NCI-H526 (cell line): Measurements from ENCODE around the gene KRTCAP2.

Experiments
- DNase-seq, 2 experiments: peaks; one replicate each; lab custom pipeline; 2025; lab: John Stamatoyannopoulos, UW

Gene KRTCAP2

DNA sequence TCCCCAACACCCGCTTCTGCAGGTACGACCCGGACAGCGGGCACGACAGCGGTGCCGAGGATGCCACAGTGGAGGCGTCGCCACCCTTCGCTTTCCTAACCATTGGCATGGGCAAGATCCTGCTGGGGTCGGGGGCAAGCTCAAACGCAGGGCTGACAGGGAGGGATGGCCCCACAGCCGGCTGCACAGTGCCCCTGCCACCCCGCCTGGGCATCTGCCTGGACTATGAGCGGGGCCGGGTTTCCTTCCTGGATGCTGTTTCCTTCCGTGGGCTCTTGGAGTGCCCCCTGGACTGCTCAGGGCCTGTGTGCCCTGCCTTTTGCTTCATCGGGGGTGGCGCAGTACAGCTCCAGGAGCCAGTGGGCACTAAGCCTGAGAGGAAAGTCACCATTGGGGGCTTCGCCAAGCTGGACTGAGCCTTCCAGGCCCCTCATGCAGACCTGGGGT, 10.7 kb upstream of the KRTCAP2 start:
- DNase-seq: no peak

DNA sequence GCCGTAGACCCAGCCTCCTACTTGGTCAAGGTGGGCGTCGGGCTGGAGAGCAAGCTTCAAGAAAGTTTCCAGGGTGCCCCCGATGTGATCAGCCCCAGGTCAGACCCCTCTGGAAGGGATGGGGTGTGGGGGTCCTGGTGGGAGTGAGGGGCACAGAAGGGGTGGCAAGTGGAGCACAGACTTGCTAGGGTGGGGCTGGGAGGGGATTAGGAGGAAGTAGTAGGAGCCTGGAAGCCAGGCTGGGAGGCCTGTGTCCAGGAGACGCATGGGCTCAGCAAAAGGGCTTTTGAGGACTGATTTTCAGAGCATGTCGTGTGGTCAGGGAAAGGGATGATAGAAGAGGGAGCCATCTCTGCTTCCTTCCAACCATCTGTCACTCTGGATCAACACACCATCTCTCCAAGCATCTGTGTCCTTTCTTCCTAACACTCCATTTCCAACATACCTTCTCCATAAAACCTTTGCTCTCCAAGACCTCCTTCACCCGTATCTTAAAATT, 9.0 kb upstream of the KRTCAP2 start:
- no peak for DNase-seq

DNA sequence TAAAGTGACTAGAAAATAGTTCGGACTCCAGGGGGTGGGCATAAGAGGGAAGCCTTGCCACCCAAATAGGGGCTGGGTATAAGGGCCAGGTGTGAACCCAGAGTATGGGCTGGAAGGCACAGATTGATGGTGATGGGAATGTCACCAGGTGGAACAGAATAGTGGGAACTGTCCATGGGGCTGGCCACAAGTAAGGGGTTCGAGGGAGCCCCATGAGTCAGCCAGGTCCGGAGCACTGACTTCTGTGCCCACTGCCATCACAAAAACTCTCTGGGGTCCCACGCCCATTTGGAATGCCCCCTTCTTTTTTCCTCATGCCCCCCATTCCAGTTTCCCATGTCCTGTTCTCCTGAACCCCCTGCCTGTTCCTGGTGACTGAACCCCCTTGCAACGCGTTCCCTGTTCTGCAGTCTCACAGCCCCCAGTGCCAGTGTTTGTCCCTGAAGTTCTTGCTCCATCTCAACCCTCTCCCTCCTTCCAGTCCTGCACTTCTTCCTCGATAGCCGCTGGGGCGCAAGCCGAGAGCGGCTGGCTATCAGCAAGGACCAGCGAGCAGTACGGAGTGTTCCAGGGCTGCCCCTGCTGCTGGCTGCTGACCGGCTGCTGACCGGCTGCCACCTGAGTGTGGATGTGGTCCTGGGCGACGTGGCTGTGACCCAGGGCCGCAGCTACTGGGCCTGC, 8.4 kb upstream of the KRTCAP2 start:
- no peak for DNase-seq

DNA sequence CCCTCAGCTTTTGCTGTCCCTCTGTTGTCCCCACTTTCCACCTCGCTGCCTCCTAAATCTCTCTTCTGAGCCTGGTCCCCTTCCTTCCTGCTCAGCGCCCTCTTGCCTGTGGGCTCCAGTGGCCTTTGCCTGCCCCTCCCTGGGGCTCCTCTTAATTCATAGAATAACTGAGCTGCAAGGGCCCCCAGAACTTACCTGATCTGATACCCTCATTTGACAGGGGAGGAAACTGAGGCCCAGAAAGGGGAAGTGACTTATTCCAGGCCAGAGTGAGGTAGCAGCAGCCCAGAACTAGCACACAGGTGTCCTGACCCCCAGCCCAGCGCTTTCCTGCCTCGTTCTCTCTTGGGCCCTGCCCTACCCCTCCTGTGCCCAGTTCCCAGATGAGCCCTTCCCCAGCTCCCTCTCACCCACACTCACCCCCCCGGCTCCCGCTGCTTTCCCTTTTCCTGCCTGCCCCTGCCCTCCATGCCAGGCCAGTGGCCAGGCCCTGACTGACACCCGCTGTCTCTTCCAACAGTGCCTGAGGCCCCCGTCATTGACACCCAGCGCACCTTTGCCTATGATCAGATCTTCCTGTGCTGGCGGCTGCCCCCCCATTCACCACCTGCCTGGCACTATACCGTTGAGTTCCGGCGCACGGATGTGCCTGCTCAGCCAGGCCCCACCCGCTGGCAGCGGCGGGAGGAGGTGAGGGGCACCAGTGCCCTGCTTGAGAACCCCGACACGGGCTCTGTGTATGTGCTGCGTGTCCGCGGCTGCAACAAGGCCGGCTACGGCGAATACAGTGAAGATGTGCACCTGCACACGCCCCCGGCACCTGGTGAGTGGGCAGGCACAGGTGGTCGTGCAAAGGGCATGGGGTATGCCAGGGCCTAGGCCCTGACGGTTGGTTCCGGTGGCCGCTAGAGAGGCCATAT, 6.3 kb upstream of the KRTCAP2 start:
- DNase-seq: no peak

DNA sequence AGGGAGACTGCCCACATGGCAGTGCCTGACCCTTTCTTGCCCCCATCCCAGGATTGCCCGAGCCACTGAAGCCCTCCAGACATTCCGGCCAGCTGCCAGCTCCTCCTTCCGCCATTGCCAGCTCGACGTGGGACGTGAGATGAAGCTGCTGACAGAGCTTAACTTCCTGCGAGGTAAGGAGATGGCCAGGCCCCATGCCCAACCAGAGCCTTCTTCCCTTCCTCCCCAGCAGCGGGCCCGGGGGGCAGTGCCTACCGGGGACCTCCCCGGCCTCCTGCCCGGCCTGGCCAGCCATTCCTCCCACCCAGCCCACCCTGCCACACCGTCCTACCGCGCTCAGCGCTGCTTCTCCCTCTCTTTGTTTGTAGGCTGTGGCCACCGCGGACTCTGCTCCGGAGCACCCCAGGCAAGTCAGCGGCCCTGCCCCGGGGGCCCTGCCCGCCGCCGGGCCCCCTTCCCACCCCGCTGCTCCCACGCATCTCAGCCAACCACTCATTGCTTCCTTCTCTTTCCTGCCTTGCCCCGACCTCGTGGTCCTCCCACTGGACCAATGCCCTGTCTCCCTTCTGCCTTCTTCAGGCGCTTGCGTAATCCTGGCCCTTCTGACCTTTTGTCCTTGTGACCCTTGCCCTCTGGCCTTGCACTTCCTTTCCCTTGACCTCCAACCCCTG, 5.5 kb upstream of the KRTCAP2 start:
- DNase-seq: no peak

DNA sequence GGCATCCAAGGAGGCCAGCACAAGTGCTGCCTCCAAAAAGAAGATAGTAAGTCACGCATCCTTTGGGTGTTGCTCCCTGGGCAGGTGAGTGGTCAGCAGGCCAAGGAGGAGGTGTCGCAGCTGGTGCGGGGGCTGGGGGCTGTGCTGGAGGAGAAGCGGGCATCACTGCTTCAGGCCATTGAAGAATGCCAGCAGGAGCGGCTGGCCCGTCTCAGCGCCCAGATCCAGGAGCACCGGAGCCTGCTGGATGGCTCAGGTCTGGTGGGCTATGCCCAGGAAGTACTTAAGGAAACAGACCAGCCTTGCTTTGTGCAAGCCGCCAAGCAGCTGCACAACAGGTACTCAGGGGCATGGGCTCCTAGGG, 4.8 kb upstream of the KRTCAP2 start:
- no peak for DNase-seq

DNA sequence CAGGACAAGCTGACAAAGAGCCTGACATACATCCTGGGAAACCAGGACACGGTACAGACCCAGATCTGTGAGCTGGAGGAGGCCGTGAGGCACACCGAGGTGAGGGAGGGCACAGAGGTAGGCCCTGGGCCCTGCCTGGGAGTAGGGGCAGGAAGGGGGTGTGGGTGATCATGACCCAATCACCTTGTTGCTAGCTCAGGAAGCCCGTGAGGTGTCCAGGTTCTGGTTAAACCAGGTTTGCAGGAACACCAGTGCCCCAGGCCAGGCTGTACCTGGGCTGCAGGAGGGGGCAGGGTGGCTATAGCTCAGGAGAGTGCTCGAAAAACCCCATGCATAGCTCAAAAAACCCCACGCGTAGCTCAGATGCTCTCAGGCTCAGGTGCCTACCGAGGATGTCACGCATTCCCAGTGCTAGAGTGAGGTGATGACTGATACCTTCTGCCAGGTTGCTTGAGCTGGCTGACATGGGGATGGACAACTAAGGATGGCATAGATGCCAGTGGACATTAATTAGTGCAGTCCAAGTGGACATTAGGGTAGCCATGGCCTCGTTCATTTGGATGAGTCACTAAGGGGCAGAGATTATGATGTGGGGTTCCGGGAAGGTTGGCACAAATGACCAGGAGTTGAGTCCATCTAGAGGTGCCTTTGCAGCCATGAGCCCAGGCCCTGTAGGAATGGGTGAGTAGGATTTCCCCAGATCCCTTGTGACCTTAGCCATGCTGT, 4.3 kb upstream of the KRTCAP2 start:
- DNase-seq: no peak

DNA sequence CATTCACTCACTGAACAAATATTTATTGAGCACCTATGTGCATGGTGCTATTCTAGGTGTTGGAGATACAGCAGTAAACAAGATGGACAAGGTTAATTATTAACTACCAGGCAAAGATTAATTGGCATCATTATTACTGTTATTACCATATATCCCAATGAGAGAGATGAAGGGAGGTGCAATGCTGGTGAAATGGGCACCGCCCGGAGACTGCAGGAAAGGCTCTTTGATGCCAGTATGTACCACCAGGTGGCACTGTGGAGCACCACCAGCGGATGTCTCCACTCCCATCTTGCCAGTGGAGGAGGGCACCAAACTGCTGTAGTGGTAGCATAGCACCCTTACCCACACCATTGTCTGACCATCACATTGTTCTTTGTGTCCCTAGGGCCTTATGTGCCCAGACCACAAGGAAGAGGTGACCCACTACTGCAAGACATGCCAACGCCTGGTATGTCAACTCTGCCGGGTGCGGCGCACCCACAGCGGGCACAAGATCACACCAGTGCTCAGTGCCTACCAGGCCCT, 3.5 kb upstream of the KRTCAP2 start:
- peak; percentile 88 to 95 for DNase-seq

DNA sequence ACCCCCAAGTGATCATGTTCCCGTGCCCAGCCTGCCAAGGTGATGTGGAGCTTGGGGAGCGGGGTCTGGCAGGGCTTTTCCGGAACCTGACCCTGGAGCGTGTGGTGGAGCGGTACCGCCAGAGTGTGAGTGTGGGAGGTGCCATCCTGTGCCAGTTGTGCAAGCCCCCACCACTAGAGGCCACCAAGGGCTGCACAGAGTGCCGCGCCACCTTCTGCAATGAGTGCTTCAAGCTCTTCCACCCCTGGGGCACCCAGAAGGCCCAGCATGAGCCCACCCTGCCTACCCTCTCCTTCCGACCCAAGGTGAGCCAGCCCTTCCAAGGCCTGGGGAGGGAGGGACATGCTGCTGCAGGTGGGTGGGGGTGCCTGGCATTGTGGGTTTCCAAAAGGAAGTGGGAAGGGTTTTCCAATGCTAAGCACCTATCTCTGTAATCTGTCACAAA, 2.8 kb upstream of the KRTCAP2 start:
- DNase-seq: peak; percentile 69 to 77

DNA sequence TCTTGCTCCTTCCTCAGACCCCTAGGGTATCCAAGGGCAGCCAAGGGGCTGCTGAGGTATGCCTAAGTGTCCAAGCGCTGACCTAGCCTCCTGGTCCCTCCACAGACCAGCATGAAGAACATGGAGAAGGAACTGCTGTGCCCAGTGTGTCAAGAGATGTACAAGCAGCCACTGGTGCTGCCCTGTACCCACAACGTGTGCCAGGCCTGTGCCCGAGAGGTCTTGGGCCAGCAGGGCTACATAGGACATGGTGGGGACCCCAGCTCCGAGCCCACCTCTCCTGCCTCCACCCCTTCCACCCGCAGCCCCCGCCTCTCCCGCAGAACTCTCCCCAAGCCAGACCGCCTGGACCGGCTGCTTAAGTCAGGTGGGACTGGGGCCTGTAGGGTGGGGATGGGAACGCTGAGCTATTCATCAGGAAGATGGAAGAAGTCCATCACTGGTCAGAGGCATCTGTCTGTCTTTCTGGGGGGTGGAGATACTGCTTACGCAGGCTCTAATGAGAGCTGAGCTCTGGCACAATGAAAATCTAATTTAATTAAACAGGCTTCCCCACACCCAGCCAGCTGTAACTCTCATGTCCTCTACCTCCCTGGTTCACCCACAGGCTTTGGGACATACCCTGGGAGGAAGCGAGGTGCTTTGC, 2.3 kb upstream of the KRTCAP2 start:
- DNase-seq: no peak

DNA sequence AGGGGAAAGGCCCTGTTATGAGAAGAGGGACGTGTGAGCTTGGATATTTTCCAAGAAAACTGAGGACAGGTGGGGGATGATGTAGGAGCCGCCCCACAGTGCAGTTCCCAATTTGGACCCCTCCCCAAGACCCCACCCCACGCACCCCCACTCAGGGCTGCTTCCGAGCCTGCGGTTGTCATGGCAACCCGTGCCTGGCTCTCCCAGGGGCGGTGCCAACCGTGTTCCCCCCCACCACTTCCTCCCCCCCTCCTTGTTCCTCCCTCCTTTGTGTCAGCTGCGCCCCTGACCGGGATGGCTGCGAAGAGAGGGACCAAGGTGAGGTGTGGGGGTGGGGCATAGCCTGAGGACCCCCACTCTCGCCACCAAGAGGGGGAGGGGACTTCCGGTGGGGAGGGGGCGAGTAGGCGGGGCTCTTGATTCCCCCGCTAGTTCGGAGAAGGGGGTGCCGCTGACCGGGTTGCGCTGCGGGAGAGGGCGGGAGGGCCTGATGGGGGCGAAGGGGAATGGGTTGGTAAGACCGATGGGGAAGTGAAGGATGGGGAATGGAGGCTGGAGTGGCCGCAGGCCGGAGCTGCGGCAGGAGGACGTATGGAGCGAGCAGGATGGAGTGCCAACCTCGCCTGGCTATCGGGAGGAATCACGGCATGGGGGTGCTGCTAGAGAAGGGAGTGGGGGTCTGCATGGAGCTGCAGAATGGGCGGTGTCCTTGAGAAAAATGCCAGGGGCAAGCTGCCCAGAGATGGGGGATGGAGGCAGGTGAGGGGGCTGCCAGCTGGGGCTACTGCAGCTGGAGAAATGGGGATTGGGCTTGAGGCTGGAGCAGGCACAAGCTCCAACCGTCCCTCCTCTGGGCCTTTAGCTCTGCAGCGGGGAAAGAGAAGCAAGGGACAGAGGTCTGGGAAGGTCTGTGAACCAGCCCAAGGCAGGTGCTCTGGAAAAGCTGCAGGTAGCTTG, 1.5 kb upstream of the KRTCAP2 start:
- peak in 1 of 2 experiments; percentile 93 for DNase-seq

DNA sequence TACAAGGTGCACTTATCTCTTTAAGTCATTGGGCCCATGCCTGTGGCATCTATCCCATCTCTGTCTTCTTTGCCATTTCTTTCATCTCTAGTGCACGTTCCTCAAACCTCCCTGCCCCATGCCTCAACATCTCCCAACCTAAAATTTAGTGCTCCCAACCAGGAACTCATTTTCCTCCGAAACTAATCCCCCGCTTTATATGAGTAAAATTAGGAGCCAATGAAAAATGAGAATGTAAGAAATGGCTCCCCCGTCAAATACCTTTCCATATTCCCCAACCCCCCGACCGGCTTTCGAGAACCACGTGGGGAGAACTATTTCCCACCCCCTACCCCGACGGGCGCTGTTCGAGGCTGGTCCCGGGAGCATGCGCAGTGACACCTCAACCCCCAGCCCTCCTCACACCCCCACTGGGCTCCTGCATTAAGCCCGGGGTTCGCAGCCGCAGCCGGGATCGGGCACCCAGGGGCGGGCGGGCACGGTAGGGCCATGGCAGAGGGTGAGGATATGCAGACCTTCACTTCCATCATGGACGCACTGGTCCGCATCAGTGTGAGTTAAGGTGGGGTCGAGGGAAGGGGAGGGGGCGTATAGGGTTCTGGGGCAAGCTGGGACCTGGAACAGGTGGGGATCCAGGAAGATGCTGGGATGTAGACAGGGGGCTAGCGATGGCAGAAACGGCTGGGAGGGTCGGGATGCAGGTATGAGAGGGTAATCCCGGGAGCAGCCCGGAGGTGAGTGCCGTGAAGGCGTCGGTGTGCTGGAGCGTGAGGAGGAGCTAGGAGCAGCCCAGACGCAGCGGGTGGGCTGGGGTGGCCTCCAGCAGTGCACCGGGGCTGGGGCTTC, 597 bp upstream of the KRTCAP2 start, which contains the start of gene TRIM46:
TSS of gene TRIM46 (plus strand) at position 372 of the 846 bp plus-strand sequence. CDS start at position 490, 118 bp downstream.
- peak; percentile 84 to 93 for DNase-seq

DNA sequence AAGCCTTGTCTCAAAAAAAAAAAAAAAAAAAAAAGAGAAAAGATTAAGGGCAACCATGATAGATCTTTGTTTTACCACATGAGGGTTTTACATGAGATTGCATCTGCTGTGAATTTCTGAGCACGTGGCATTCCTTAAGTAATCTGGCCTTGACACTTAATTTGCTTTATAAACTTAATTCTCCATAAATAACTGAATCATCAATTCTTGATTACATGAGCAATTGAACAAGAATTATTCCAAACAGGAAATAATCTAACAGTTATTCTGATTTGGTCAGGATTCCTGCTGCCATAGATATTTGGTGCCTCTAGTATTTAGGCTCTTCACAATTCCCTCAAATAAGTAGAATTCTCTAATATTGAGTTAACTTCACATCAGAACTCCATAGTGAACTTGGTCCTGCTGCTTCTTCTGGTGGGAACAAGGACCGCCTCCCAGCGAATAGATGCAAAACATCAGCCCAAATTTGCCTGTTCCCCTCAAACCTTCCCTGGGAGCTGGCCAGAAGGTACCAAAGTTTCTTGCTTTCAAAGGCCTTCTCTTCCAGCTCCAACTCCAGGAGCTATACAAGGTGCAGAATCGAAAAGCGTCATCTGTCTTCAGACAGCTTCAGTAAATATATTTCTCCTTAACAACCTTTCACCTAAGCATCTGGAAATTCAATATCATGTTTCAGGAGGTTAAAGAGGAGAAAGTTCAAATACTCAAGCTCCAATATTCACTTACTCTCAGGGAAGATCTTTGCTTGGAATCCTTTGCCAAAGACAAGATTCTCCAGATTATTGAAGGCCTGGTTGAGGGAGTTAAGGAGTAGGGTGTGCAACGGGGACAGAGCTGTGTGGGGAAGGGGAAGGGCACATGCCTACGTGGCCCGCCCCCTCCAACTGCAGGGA, 1.0 kb downstream of the KRTCAP2 start:
- DNase-seq: no peak

DNA sequence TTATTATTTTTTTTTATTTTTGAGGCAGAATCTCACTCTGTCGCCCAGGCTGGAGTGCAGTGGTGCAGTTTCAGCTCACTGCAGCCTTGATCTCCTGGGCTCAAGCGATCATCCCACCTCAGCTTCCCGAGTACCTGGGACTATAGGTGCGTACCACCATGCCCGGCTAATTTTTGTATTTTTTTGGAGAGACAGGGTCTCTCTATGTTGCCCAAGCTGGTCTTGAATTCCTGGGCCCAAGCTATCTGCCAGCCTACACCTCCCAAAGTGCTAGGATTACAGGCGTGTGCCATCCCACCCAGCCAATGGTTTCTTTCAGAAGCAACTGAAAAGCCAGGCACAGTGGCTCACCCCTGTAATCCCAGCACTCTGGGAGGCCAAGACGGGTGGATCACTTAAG, 2.3 kb downstream of the KRTCAP2 start:
- no peak for DNase-seq

DNA sequence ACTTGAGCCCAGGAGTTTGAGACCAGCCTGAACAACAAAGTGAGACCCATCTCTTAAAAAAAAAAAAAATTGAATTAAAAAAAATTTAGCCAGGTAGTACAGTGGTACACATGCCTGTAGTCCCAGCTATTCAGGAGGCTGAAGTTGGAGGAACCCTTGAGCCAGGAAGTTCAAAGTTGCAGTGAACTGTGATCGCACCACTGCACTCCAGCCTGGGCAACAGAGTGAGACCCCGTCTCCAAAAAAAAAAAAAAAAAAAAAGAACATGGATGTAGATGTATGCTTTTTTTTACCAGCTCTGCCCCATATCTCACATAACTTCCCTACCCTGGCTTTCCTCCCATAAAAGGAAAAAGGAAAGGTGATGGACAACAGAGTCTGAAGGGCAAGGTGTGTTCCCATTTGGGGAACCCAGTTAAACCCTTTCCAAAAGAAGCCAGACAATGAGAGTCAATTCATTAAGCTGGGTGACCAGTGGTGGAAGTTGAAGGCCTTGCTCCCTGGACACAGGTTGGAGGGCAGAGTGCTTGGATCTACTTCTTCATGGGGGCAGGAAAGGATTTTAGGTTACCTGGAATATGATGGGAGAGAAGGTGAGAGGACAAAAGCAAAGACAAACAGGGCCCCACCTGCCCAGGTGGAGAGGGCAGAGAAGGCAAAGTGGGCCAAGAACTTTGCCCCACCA, 2.9 kb downstream of the KRTCAP2 start:
- DNase-seq: no peak

DNA sequence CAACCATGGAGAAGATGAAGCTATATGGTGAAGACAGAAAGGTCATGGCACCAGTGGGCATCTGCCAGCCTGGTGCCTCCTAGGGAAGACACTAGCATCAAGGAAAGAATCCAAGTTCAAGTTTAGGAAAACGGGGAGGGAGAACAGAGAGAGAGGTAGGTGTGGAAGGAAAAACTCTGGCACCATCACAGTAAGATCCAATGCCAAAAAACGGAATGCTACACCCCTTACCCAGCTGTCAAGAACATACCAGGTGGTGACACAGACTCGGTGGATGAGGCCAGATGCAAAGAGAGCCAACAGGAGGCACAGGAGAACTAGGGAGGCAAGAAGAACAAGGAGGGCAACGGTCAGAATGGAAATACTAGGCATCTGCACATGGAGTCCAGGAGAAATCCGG, 3.6 kb downstream of the KRTCAP2 start:
- no peak for DNase-seq
